GM12872 (cell line): Measurements from ENCODE around the gene POLDIP3.

Experiments used
- CTCF ChIP-seq: IDR thresholded peaks from 3 replicates; pipeline ENCODE4 v1.5.1; 2011; ENCODE audit warnings: low read depth, mild to moderate bottlenecking, low read length, moderate library complexity; ENCODE audit not compliant: insufficient read depth

POLDIP3 gene

DNA sequence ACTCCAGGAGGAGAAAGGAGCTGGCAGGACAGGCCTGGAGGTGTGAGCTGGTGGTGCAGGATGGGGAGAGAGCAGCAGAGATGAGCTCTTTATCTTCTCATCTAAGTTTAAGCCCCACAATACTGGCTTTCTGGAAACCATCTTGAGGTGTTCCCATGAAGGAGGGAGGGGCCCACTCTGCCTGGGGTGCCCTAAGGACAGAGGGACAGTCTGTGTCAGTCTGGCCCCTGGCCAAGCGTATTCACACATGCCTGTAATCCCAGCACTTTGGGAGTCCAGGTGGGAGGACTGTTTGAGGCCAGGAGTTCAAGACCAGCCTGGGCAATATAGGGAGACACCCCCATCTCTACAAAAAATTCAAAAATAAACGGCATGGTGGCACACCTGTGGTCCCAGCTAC, 52.0 kb downstream of the POLDIP3 start:
- no peak for TF ChIP-seq CTCF

DNA sequence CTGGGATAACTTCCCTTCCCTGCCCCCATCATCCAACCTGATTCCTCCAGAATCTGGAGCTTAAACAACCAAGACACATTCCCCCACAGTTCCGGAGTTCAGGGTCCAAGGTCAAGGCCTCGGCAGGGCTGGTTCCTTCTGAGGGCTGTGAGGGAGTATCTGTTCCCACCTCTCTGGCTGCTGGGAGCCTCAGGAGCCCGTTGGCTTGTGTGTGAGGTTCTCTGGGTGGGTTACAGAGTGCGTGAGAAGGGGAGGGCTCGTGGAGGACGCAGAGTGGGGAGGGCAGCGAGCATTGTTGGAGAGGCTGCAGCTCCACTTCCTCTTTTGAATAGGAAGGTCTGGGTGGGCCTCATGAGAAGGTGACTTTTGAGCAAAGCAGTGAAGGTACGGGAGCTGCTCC, 52.4 kb downstream of the POLDIP3 start:
- no peak for TF ChIP-seq CTCF

DNA sequence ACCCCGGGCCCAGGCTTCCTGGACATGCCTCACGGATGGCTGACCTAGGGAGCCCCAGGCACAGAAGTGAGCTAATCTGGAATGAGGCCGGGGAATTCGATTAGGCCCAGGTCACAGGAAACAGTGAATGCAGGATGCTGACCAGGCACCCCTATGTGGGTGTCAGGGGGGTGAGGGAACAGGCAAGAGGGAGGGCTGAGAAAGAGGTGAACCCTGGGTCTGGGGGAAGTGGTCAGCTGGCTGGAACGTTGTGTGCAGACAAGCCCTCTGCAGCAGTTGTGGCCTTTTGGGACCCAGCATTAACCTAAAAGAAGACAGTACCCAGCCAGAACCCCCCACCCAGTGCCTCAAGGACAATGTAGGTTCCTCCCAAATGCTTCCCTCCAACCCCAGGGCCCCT, 52.8 kb downstream of the POLDIP3 start:
- TF ChIP-seq CTCF: no peak

DNA sequence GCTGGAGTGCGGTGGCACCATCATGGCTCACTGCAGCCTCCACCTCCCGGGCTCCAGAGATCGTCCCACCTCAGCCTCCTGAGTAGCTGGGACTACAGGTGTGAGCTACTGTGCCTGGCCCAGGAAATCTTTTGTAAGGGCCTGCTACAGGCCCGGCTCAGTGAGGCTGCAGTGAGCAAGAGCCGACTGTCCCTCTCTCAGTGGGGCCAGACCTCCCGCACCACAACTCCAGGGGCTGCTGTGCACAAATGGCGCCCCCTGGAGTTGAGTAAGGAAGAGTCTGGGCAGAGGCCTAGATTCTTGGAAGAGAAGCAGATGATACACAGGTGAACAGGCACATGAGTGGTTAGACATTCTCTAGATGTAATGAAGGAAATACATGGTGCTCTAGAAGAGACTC, 53.9 kb downstream of the POLDIP3 start:
- TF ChIP-seq CTCF: peak; percentile 63

DNA sequence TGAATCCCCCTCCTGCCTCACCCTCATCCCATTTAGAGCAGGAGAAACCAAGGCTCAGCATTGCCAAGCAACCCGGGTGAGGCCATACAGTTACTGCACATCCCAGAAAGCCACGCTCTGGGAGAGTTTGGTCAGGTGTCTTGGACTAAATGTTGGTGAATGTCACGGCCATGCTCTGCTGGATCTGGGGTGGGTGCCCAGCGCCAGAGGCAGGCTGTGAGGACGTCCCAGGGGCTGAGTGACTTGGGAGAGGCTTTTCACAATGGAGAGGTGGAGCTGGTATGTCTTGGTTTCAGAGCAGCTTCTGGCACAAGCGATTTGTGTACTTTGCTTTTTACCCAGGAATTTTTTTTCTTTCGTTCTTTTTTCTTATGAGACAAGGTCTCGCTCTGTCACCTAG, 54.3 kb downstream of the POLDIP3 start:
- no peak for TF ChIP-seq CTCF

- no peak for TF ChIP-seq CTCF
Measured at GRCh38 chr22:42553475-42554361, 61.0 kb downstream of the POLDIP3 start, which contains the start of gene SERHL2. Gene SERHL2 (plus strand): TSS chr22:42553956. CDS start chr22:42554021, 65 bp downstream.

- no peak for TF ChIP-seq CTCF
Measured at GRCh38 chr22:42549331-42550060, 65.2 kb downstream of the POLDIP3 start.
